Effector memory CD8-positive, alpha-beta T cell (primary cell): ENCODE results near the gene ATP8B4.

Experiments
- ATAC-seq: fragments of 150-1000 bp; cut with Tn5 transposase; replicated peaks from 2 replicates; pipeline ENCODE4 v1.10.0; 2021; ENCODE audit warnings: mild to moderate bottlenecking, moderate library complexity
- DNase-seq, 3 experiments: peaks; one replicate each; pipeline ENCODE4 v3.0.0; 2021
- H3K27ac Mint-ChIP-seq, 2 donors: one replicate each; pipeline ENCODE4 v1.8.0; 2022; ENCODE audit warnings: mild to moderate bottlenecking in 2 of 2, mixed read lengths in 2 of 2, moderate library complexity in 2 of 2
- H3K27me3 Mint-ChIP-seq, 2 donors: one replicate each; pipeline ENCODE4 v1.8.0; 2022; ENCODE audit warnings: mixed read lengths in 2 of 2
- H3K36me3 Mint-ChIP-seq: one replicate; pipeline ENCODE4 v1.8.0; 2022; ENCODE audit warnings: mild to moderate bottlenecking, moderate library complexity, mixed read lengths; ENCODE audit not compliant: insufficient read depth
- H3K4me1 Mint-ChIP-seq, 2 donors: one replicate each; pipeline ENCODE4 v1.8.0; 2022; ENCODE audit warnings: low read depth in 2 of 2, mixed read lengths in 2 of 2
- H3K4me3 Mint-ChIP-seq, 2 donors: one replicate each; pipeline ENCODE4 v1.8.0; 2022; ENCODE audit warnings: mild to moderate bottlenecking in 2 of 2, mixed read lengths in 2 of 2, moderate library complexity in 2 of 2
- H3K9me3 Mint-ChIP-seq, 2 donors: one replicate each; pipeline ENCODE4 v1.8.0; 2022; ENCODE audit warnings: mixed read lengths in 2 of 2

The ATP8B4 gene

GRCh38 chr15:49827311-49827710, 291.7 kb downstream of the ATP8B4 start:
- ATAC-seq (no peak), DNase-seq (no peak)
- H3K4me1 Mint-ChIP-seq: no peaks in the 10 kb centered on the region
- no peak overlapping the region for H3K27ac Mint-ChIP-seq
- H3K4me3 Mint-ChIP-seq: no peak overlapping the region
- no peaks in the 10 kb centered on the region for H3K9me3 Mint-ChIP-seq
- no peaks in the 10 kb centered on the region for H3K27me3 Mint-ChIP-seq
- H3K36me3 Mint-ChIP-seq: no peaks in the 10 kb centered on the region

- H3K36me3 Mint-ChIP-seq: no peaks in the 10 kb centered on the region
- H3K4me3 Mint-ChIP-seq: no peak overlapping the region
- no peak overlapping the region for H3K27ac Mint-ChIP-seq
- no peaks in the 10 kb centered on the region for H3K27me3 Mint-ChIP-seq
- no peak for DNase-seq
- no peaks in the 10 kb centered on the region for H3K9me3 Mint-ChIP-seq
- ATAC-seq: no peak
- no peaks in the 10 kb centered on the region for H3K4me1 Mint-ChIP-seq
These were observed 292.3 kb downstream of the ATP8B4 start for GRCh38 chr15:49826640-49827234.

GRCh38 chr15:49824775-49825099, 294.3 kb downstream of the ATP8B4 start:
- no peaks in the 10 kb centered on the region for H3K27me3 Mint-ChIP-seq
- no peak overlapping the region for H3K4me3 Mint-ChIP-seq
- no peak for DNase-seq
- H3K4me1 Mint-ChIP-seq: no peaks in the 10 kb centered on the region
- no peaks in the 10 kb centered on the region for H3K9me3 Mint-ChIP-seq
- no peaks in the 10 kb centered on the region for H3K36me3 Mint-ChIP-seq
- no peak for ATAC-seq
- H3K27ac Mint-ChIP-seq: no peak overlapping the region

GRCh38 chr15:49823987-49824774, 294.9 kb downstream of the ATP8B4 start:
- H3K27me3 Mint-ChIP-seq: no peaks in the 10 kb centered on the region
- ATAC-seq (no peak), DNase-seq (no peak)
- H3K27ac Mint-ChIP-seq: no peak overlapping the region
- no peaks in the 10 kb centered on the region for H3K9me3 Mint-ChIP-seq
- no peaks in the 10 kb centered on the region for H3K4me1 Mint-ChIP-seq
- H3K36me3 Mint-ChIP-seq: no peaks in the 10 kb centered on the region
- no peak overlapping the region for H3K4me3 Mint-ChIP-seq

- Mint-ChIP-seq H3K27ac (no peak overlapping the region), H3K27me3 (no peaks in the 10 kb centered on the region), H3K4me3 (no peak overlapping the region)
These were observed 301.9 kb downstream of the ATP8B4 start for GRCh38 chr15:49817100-49817499.

GRCh38 chr15:49815950-49816349, 303.1 kb downstream of the ATP8B4 start:
- H3K36me3 Mint-ChIP-seq: peaks cover 3% of the 10 kb centered on the region
- H3K27ac Mint-ChIP-seq: no peak overlapping the region
- H3K27me3 Mint-ChIP-seq: no peaks in the 10 kb centered on the region
- H3K4me3 Mint-ChIP-seq: no peak overlapping the region
- peaks cover 0 to 2% of the 10 kb centered on the region in 2 donors for H3K9me3 Mint-ChIP-seq
- ATAC-seq (no peak), DNase-seq (no peak)
- peaks cover 3 to 8% of the 10 kb centered on the region in 2 donors for H3K4me1 Mint-ChIP-seq

More at GRCh38 chr15:49817100-49817499, 301.9 kb downstream of the ATP8B4 start:
- no peak for ATAC-seq
- no peak for DNase-seq
- Mint-ChIP-seq H3K9me3 (peaks cover 0 to 2% of the 10 kb centered on the region in 2 donors), H3K4me1 (peaks cover 3 to 8% of the 10 kb centered on the region in 2 donors), H3K36me3 (peaks cover 3% of the 10 kb centered on the region)

GRCh38 chr15:49815526-49815925, 303.5 kb downstream of the ATP8B4 start:
- Mint-ChIP-seq H3K4me1 (peaks cover 3 to 8% of the 10 kb centered on the region in 2 donors), H3K36me3 (peaks cover 3% of the 10 kb centered on the region), H3K9me3 (peaks cover 0 to 2% of the 10 kb centered on the region in 2 donors), H3K27ac (no peak overlapping the region), H3K27me3 (no peaks in the 10 kb centered on the region), H3K4me3 (no peak overlapping the region)
- DNase-seq: no peak
- no peak for ATAC-seq

- ATAC-seq (no peak), DNase-seq (no peak)
- Mint-ChIP-seq H3K4me1 (peaks cover 3 to 8% of the 10 kb centered on the region in 2 donors), H3K27me3 (no peaks in the 10 kb centered on the region), H3K27ac (no peak overlapping the region), H3K36me3 (peaks cover 3% of the 10 kb centered on the region), H3K9me3 (peaks cover 0 to 2% of the 10 kb centered on the region in 2 donors), H3K4me3 (no peak overlapping the region)
These were observed 304.3 kb downstream of the ATP8B4 start for GRCh38 chr15:49814709-49815108.

- peaks cover 0 to 7% of the 10 kb centered on the region in 2 donors for H3K27me3 Mint-ChIP-seq
- no peaks in the 10 kb centered on the region for H3K9me3 Mint-ChIP-seq
- peaks cover 3 to 8% of the 10 kb centered on the region in 2 donors for H3K4me1 Mint-ChIP-seq
- no peak overlapping the region for H3K4me3 Mint-ChIP-seq
- H3K27ac Mint-ChIP-seq: no peak overlapping the region
- DNase-seq: no peak
- peaks cover 3% of the 10 kb centered on the region for H3K36me3 Mint-ChIP-seq
- ATAC-seq: no peak
These were observed 305.4 kb downstream of the ATP8B4 start for GRCh38 chr15:49813625-49814024.

- H3K4me3 Mint-ChIP-seq: no peak overlapping the region
- peaks cover 1% of the 10 kb centered on the region for H3K36me3 Mint-ChIP-seq
- H3K27me3 Mint-ChIP-seq: peaks cover 0 to 9% of the 10 kb centered on the region in 2 donors
- ATAC-seq (no peak), DNase-seq (no peak)
- H3K9me3 Mint-ChIP-seq: no peaks in the 10 kb centered on the region
- peaks cover 0 to 2% of the 10 kb centered on the region in 2 donors for H3K4me1 Mint-ChIP-seq
- H3K27ac Mint-ChIP-seq: no peak overlapping the region
These were observed 308.3 kb downstream of the ATP8B4 start for GRCh38 chr15:49810720-49811119.

GRCh38 chr15:49809894-49810609, 309.0 kb downstream of the ATP8B4 start:
- DNase-seq (no peak), ATAC-seq (no peak)
- Mint-ChIP-seq H3K36me3 (no peaks in the 10 kb centered on the region), H3K4me3 (no peak overlapping the region), H3K9me3 (no peaks in the 10 kb centered on the region), H3K4me1 (no peaks in the 10 kb centered on the region), H3K27ac (no peak overlapping the region), H3K27me3 (peaks cover 0 to 10% of the 10 kb centered on the region in 2 donors)

GRCh38 chr15:49808341-49808740, 310.7 kb downstream of the ATP8B4 start:
- H3K4me1 Mint-ChIP-seq: no peaks in the 10 kb centered on the region
- no peaks in the 10 kb centered on the region for H3K9me3 Mint-ChIP-seq
- H3K4me3 Mint-ChIP-seq: no peak overlapping the region
- ATAC-seq: no peak
- no peaks in the 10 kb centered on the region for H3K36me3 Mint-ChIP-seq
- no peak overlapping the region for H3K27ac Mint-ChIP-seq
- peaks cover 0 to 18% of the 10 kb centered on the region in 2 donors for H3K27me3 Mint-ChIP-seq
- DNase-seq: no peak
